ENCODE measurements around the gene KLK15. TPM values are rescaled to one million over a fixed set of nuclear protein-coding genes. Genes with fewer than 3 reads are reported as not detected.
A peak's percentile ranks its signal among the peaks of the same experiment; 100 is the strongest.

Gene KLK15
- total RNA-seq, 5 donors from 2014 or later (not counting 1 experiment from before 2014, with no cell fraction given), result not detected

DNA sequence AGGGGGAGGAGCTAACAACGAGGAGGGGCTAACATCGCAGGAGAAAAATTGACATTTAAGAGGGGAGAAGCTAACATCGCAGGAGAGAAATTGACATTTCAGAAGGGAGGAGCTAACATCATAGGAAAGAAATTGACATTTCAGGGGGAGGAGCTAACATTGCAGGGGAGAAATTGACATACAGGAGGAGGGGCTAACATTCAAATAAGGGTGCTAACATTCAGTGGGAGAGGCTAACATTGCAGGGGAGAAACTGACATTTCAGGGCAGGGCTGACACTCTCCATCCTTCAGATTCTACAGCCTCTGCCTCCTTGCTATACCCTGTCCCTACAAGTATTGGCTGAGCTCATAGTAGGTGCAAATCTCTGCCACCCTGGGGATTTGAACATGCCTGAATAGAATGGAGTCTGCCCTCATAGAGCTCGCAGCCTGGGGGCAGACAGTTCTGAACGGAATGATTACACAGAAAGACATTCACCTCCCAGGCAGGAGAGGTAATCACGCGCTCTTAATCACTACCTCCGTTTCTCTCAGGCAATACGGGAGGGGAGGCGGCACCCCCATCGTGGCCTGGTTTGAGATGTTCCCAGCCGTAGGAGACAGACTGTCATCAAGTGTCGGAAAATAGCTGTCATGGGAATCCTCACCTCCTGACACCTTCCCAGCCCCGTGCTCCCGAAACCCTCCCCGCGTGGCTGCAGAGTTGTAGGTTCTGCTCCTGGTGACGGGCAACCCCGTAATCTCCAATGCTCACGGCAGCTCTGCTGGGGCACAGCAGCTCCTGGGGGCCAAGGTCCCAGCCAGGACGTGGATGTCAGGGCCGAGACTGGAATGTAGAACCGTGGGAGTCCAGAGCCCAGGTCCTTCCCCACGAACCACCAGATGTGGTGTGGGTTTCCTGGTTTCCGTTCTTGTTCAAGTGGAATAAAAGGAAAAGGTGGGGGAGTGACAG lies 53.6 kb downstream of the KLK15 start:
- peaks cover 64 to 66% of the 10 kb centered on the region in 2 donors for H3K27me3 Mint-ChIP-seq
- no peak for DNase-seq
- no peaks in the 10 kb centered on the region for H3K9me3 ChIP-seq
- ChIA-PET POLR2A (no interaction called here), CTCF (interaction anchor here in 1 of 2 donors (1.1 kb wide), 1 partner anchor 243 kb away, joined by 3 read pairs; no protein-coding TSS in a partner anchor)
- no peaks in the 10 kb centered on the region for H3K36me3 Mint-ChIP-seq
- H3K4me1 Mint-ChIP-seq, result peaks cover 12 to 23% (median 12%) of the 10 kb centered on the region in 3 donors
- H3K9me3 Mint-ChIP-seq, result no peaks in the 10 kb centered on the region
- ATAC-seq (replicated peaks in 1 of 4), result no peak
- H3K4me3 Mint-ChIP-seq, result no peak overlapping the region
- H3K27ac Mint-ChIP-seq, result no peak overlapping the region
- H3K4me1 ChIP-seq (ENCODE audit: control insufficient read depth in 1 of 2, extremely low read depth in 1 of 2, insufficient read depth in 2 of 2, low read length in 2 of 2), result peaks cover 0 to 16% of the 10 kb centered on the region in 2 experiments
- no peak overlapping the region for H3K4me3 ChIP-seq (ENCODE audit: control insufficient read depth in 1 of 2, extremely low read depth in 1 of 2, low read length in 1 of 2)
- 41% methylated on average over 18 of the region's 25 CpGs for WGBS (ENCODE audit: insufficient coverage)
- no peak overlapping the region for H3K27ac ChIP-seq (ENCODE audit: low read length)
- H3K27me3 ChIP-seq (replicated peaks in 1 of 2; ENCODE audit: control insufficient read depth in 2 of 2, extremely low read depth in 1 of 2, insufficient read depth in 2 of 2, low read length in 1 of 2), result peaks cover 4 to 71% of the 10 kb centered on the region in 2 experiments
- H3K36me3 ChIP-seq (ENCODE audit: control insufficient read depth in 2 of 2, extremely low read depth in 1 of 2, insufficient read depth in 1 of 2, low read length in 1 of 2), result no peaks in the 10 kb centered on the region

DNA sequence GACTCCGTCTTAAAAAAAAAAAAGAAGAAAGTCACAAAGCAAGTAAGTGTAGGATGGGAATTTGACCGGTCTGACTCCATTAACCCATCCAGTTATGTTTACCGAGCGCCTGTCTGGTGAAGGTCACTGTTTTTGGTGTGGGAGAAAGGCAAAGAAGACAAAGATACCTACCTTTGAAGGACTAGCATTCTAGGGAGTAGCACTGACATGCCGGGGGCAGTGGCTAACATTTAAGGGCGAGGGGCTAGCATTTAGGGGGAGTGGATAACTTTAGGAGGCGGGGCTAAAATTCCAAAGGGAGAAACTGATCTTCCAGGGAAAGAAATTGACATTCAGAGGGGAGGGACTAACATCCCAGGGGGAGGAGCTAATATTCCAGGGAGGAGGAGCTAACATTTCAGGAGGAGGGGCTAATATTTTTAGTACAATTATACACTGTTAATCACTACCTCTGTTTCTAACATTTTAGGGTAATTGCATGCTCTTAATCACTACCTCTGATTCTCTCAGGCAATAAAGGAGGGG lies 54.4 kb downstream of the KLK15 start:
- Mint-ChIP-seq H3K4me1 (peaks cover 12 to 23% (median 12%) of the 10 kb centered on the region in 3 donors), H3K36me3 (no peaks in the 10 kb centered on the region), H3K9me3 (no peaks in the 10 kb centered on the region), H3K27ac (peak overlapping the region in 1 of 2 donors; percentile 67), H3K4me3 (no peak overlapping the region), H3K27me3 (peaks cover 69 to 72% of the 10 kb centered on the region in 2 donors)
- Histone ChIP-seq H3K4me3 (ENCODE audit: control insufficient read depth in 1 of 2, extremely low read depth in 1 of 2, low read length in 1 of 2) (no peak overlapping the region), H3K27me3 (replicated peaks in 1 of 2; ENCODE audit: control insufficient read depth in 2 of 2, extremely low read depth in 1 of 2, insufficient read depth in 2 of 2, low read length in 1 of 2) (peaks cover 4 to 73% of the 10 kb centered on the region in 2 experiments), H3K36me3 (ENCODE audit: control insufficient read depth in 2 of 2, extremely low read depth in 1 of 2, insufficient read depth in 1 of 2, low read length in 1 of 2) (no peaks in the 10 kb centered on the region), H3K4me1 (ENCODE audit: control insufficient read depth in 1 of 2, extremely low read depth in 1 of 2, insufficient read depth in 2 of 2, low read length in 2 of 2) (peaks cover 0 to 16% of the 10 kb centered on the region in 2 experiments), H3K27ac (ENCODE audit: low read length) (no peak overlapping the region), H3K9me3 (no peaks in the 10 kb centered on the region)
- ChIA-PET CTCF (no interaction called here), POLR2A (interaction anchor here in 1 of 2 donors (0.6 kb wide), 1 partner anchor 149 kb away, joined by 3 read pairs; no protein-coding TSS in a partner anchor)
- WGBS (ENCODE audit: insufficient coverage), result 81% methylated on average over 3 of the region's 7 CpGs
- no peak for DNase-seq
- ATAC-seq (replicated peaks in 1 of 4), result no peak

DNA sequence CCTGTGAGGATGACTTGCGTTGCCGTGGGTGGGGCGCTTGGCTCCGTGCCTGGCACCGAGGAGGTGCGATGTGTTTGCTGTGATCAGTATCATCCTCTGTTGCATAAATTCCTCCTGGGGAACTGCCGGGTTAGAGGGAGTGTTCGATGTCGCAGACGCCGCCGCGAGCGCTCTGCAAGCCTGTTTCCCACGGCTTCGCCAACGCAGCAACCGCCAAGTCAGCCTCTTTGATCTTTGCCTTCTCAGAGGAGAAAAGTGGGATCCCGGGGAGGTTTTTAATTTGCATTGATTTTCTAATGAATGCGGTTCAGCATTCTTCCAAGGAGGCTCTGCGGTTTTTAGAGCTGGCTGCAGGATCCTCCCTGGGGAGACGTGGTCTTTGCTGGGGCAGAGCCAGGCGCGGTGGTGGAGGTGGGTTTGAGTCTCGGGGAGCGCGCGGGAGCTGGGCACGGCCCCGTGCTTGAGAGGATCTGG lies 55.5 kb downstream of the KLK15 start:
- DNase-seq (no peak), ATAC-seq (replicated peaks in 1 of 4) (no peak)
- Mint-ChIP-seq H3K4me3 (no peak overlapping the region), H3K27me3 (peaks cover 70 to 74% of the 10 kb centered on the region in 2 donors), H3K4me1 (peaks cover 6 to 17% (median 6%) of the 10 kb centered on the region in 3 donors), H3K27ac (no peak overlapping the region), H3K9me3 (no peaks in the 10 kb centered on the region), H3K36me3 (no peaks in the 10 kb centered on the region)
- Histone ChIP-seq H3K4me1 (ENCODE audit: control insufficient read depth in 1 of 2, extremely low read depth in 1 of 2, insufficient read depth in 2 of 2, low read length in 2 of 2) (peaks cover 0 to 7% of the 10 kb centered on the region in 2 experiments), H3K9me3 (no peaks in the 10 kb centered on the region), H3K27ac (ENCODE audit: low read length) (no peak overlapping the region), H3K36me3 (ENCODE audit: control insufficient read depth in 2 of 2, extremely low read depth in 1 of 2, insufficient read depth in 1 of 2, low read length in 1 of 2) (no peaks in the 10 kb centered on the region), H3K4me3 (ENCODE audit: control insufficient read depth in 1 of 2, extremely low read depth in 1 of 2, low read length in 1 of 2) (no peak overlapping the region), H3K27me3 (replicated peaks in 1 of 2; ENCODE audit: control insufficient read depth in 2 of 2, extremely low read depth in 1 of 2, insufficient read depth in 2 of 2, low read length in 1 of 2) (peaks cover 4 to 74% of the 10 kb centered on the region in 2 experiments)
- WGBS (ENCODE audit: insufficient coverage), result 3% methylated on average over 25 of the region's 30 CpGs
- CTCF ChIA-PET, result interaction anchor here in 1 of 2 donors (0.5 kb wide), 1 partner anchor 118 kb away, joined by 3 read pairs; no protein-coding TSS in a partner anchor
- POLR2A ChIA-PET, result no interaction called here

DNA sequence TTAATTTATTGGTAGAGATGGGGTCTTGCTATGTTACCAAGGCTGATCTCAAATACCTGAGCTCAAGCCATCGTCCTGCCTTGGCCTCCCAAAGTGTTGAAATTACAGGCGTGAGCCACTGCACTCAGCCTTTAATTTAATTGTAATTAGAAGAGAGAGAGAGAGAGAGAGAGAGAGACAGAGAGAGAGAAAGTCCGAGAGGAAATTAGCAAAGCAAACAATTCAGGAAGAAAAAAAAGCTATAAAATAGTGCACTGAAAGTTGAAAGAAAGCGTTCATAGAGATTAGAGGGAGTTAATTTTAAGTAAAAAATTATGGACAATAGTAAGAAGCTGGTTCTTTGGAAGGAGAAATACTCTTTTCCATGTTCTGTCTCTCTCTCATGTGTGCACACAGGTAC lies 56.1 kb downstream of the KLK15 start:
- H3K9me3 Mint-ChIP-seq, result no peaks in the 10 kb centered on the region
- CTCF ChIA-PET, result interaction anchor here in 1 of 2 donors (0.5 to 0.8 kb wide), 2 partner anchors 112 to 407 kb away, joined by 3 to 4 read pairs; no protein-coding TSS in a partner anchor
- no peak for ATAC-seq (replicated peaks in 1 of 4)
- no CpG with 5 or more reads among the region's 4 CpGs for WGBS (ENCODE audit: insufficient coverage)
- H3K4me3 ChIP-seq (ENCODE audit: control insufficient read depth in 1 of 2, extremely low read depth in 1 of 2, low read length in 1 of 2), result no peak overlapping the region
- peaks cover 65 to 71% of the 10 kb centered on the region in 2 donors for H3K27me3 Mint-ChIP-seq
- no peak overlapping the region for H3K4me3 Mint-ChIP-seq
- no peaks in the 10 kb centered on the region for H3K36me3 Mint-ChIP-seq
- H3K9me3 ChIP-seq, result no peaks in the 10 kb centered on the region
- H3K27ac Mint-ChIP-seq, result no peak overlapping the region
- peaks cover 0 to 7% of the 10 kb centered on the region in 2 experiments for H3K4me1 ChIP-seq (ENCODE audit: control insufficient read depth in 1 of 2, extremely low read depth in 1 of 2, insufficient read depth in 2 of 2, low read length in 2 of 2)
- H3K27ac ChIP-seq (ENCODE audit: low read length), result no peak overlapping the region
- POLR2A ChIA-PET, result no interaction called here
- peaks cover 4 to 69% of the 10 kb centered on the region in 2 experiments for H3K27me3 ChIP-seq (replicated peaks in 1 of 2; ENCODE audit: control insufficient read depth in 2 of 2, extremely low read depth in 1 of 2, insufficient read depth in 2 of 2, low read length in 1 of 2)
- no peak for DNase-seq
- H3K36me3 ChIP-seq (ENCODE audit: control insufficient read depth in 2 of 2, extremely low read depth in 1 of 2, insufficient read depth in 1 of 2, low read length in 1 of 2), result no peaks in the 10 kb centered on the region
- H3K4me1 Mint-ChIP-seq, result peaks cover 3 to 17% (median 6%) of the 10 kb centered on the region in 3 donors

DNA sequence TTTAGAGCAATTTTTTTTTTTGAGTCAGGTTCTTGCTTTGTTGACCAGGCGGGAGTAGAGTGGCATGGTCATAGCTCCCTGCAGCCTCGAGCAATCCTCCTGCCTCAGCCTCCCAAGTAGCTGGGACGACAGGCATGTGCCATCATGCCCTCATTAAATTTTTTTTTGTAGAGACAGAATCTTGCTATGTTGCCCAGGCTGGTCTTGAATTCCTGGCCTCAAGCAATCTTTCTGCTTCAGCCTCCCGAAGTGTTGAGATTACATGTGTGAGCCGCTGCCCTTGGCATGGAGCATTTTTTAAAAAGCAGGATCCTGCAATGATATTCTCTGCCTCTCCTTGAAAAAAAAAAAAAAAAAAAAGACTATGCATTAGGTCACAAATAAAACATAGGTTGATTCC lies 57.2 kb downstream of the KLK15 start:
- Histone ChIP-seq H3K27ac (ENCODE audit: low read length) (no peak overlapping the region), H3K36me3 (ENCODE audit: control insufficient read depth in 2 of 2, extremely low read depth in 1 of 2, insufficient read depth in 1 of 2, low read length in 1 of 2) (no peaks in the 10 kb centered on the region), H3K27me3 (replicated peaks in 1 of 2; ENCODE audit: control insufficient read depth in 2 of 2, extremely low read depth in 1 of 2, insufficient read depth in 2 of 2, low read length in 1 of 2) (peaks cover 4 to 60% of the 10 kb centered on the region in 2 experiments), H3K9me3 (no peaks in the 10 kb centered on the region), H3K4me3 (ENCODE audit: control insufficient read depth in 1 of 2, extremely low read depth in 1 of 2, low read length in 1 of 2) (no peak overlapping the region), H3K4me1 (ENCODE audit: control insufficient read depth in 1 of 2, extremely low read depth in 1 of 2, insufficient read depth in 2 of 2, low read length in 2 of 2) (peaks cover 0 to 7% of the 10 kb centered on the region in 2 experiments)
- no peak for DNase-seq
- POLR2A ChIA-PET, result no interaction called here
- Mint-ChIP-seq H3K27ac (no peak overlapping the region), H3K27me3 (peaks cover 65 to 66% of the 10 kb centered on the region in 2 donors), H3K36me3 (no peaks in the 10 kb centered on the region), H3K4me1 (peaks cover 3 to 17% (median 6%) of the 10 kb centered on the region in 3 donors), H3K9me3 (no peaks in the 10 kb centered on the region), H3K4me3 (no peak overlapping the region)
- WGBS (ENCODE audit: insufficient coverage), result 78% methylated on average over 5 of the region's 5 CpGs
- ATAC-seq (replicated peaks in 1 of 4), result no peak
- CTCF ChIA-PET, result no interaction called here
